ENCODE results near the gene TMEM43.

The TMEM43 gene

DNA sequence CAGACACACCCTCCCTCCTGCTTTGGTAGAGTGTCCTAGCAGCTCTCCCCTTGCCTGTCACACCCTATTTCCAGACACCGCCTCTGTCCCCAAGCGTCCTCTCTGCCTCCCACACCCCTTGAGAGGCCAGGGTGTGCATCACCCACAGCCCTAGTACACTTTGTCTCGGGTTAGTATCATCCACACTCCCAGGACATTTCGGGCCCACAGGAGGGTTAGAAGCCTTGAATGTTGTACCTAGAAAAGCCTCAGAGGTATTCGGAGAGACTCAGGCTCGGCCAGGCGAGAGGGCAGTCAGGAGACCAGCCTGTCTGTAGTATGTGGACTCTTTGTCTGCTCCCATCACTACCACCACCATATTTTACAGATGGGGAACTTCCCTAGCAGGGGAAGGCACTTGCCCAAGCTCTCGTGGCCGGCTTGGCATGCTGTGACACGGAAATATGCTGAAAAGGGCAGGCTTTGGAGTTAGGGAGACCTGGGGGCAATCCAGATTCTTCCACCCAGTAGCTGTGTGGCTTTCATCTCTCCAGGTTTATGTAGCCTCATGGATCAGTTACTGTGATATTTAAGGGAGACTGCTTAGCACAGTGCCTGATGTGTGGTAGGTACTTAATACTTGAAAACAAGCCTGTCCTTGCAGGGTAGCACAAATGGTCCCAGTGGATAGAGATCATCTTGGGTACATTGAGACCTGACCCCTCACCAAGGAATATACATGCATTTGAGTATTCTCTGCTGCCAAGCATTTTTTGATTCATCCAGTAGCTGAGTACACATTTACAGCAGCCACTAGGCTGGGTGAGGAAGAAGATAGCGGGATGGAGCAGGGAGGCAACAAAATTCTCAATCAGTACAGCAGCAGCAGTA is 1.4 kb downstream of the TMEM43 start:
- Histone ChIP-seq H3K9ac (peak overlapping the region; percentile 88 to 99 (median 95)), H3K4me3 (peak overlapping the region; percentile 82 to 99 (median 87)), H3K27me3 (no peaks in the 10 kb centered on the region), H4K20me1 (peaks cover 29 to 59% (median 52%) of the 10 kb centered on the region in 11 experiments; a peak in 21 of 22 replicates), H3K27ac (peak overlapping the region; percentile 23 to 99 (median 96); a peak in 19 of 22 replicates), H3K4me1 (peaks cover 30 to 46% (median 41%) of the 10 kb centered on the region in 10 experiments), H3K36me3 (peaks cover 49 to 67% (median 60%) of the 10 kb centered on the region in 11 experiments), H3K9me3 (replicated peaks in 1 of 11) (peaks cover 0 to 5% (median 0%) of the 10 kb centered on the region in 11 experiments; a peak in 2 of 22 replicates), H3K4me2 (peak overlapping the region; percentile 87 to 98 (median 96))
- no peak for TF ChIP-seq Cebpa-rat (IDR thresholded peaks at IDR 0.05)

DNA sequence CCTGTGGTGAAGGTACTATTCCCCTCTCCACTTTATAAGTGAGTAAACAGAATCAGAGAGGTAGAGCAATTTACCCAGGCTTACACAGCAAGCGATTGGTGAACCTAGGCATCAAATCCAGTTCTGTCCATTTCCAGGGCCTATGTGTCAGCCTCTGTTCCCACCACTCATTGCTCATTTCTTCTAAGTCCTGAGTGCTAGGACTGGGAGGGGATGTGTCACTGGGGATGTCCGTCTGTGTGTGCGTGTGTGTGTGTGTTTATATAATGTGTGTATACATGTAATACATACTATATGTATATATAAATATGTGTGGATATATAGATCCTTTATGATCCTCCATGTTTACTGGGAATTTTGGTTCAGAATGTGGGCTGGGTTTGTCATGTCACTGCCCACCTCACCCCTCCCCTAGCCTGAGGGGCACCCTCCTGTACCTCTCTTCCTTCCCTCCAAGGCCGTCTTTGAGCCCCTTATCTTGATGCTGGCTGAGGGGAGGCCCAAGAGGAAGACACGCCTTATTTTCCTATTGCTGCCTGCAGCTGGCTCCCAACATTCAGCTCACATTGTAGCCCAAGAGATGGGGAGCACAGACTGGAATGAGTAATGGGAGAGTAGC is 2.1 kb downstream of the TMEM43 start:
- no peaks in the 10 kb centered on the region for H3K27me3 ChIP-seq
- peaks cover 30 to 46% (median 41%) of the 10 kb centered on the region in 10 experiments for H3K4me1 ChIP-seq
- peak overlapping the region in 6 of 10 experiments; percentile 85 to 99 (median 90); a peak in 6 of 20 replicates for H3K4me3 ChIP-seq
- peaks cover 0 to 5% (median 0%) of the 10 kb centered on the region in 11 experiments; a peak in 2 of 22 replicates for H3K9me3 ChIP-seq (replicated peaks in 1 of 11)
- 0 out of 22 replicates have a peak overlapping the region, but pooled peaks of 2 of the 11 experiments have one; percentile 96 to 98 for H3K27ac ChIP-seq
- TF ChIP-seq Cebpa-rat (IDR thresholded peaks at IDR 0.05) = no peak
- H3K36me3 ChIP-seq = peaks cover 49 to 67% (median 60%) of the 10 kb centered on the region in 11 experiments
- peak overlapping the region; percentile 87 to 98 (median 96) for H3K4me2 ChIP-seq
- peaks cover 29 to 67% (median 57%) of the 10 kb centered on the region in 11 experiments; a peak in 21 of 22 replicates for H4K20me1 ChIP-seq
- peak overlapping the region in 10 of 11 experiments; percentile 88 to 99 (median 96); a peak in 15 of 22 replicates for H3K9ac ChIP-seq

DNA sequence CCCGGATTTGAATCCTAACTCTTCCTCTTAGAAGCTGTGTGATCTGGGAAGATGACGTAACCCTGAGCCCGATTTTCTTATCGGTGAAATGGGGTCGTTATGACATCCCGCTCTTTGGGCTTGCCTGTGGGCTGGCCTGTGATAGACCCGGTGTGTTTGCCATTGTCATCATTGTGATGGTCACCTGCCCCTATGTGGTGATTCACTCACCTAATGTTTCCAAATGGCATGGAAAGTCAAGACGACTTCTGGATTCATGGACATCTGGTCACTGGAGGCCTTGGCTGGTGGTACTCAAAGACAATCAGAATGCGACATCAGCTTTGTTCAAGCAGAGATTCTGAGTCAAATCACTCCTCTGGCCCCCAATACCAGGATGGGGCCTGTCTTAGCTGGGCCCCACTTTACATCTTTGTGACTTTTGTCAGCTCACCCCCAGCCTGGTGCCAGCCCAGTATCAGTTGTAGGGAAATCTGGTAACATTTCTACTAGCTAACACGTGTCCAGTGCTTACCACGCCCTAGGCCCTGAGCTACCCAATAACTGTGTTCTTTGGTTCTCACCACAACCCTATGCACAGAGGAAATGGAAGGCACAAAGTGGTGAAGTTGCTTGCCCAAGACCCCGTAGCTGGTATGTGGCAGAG is 2.8 kb downstream of the TMEM43 start:
- Histone ChIP-seq H3K4me3 (no peak overlapping the region), H3K27me3 (no peaks in the 10 kb centered on the region), H3K9me3 (replicated peaks in 1 of 11) (peaks cover 0 to 5% (median 0%) of the 10 kb centered on the region in 11 experiments; a peak in 2 of 22 replicates), H3K4me1 (peaks cover 27 to 41% (median 38%) of the 10 kb centered on the region in 10 experiments), H3K9ac (peak overlapping the region in 1 of 11 experiments; percentile 11; a peak in 2 of 22 replicates), H4K20me1 (peaks cover 29 to 73% (median 61%) of the 10 kb centered on the region in 11 experiments; a peak in 21 of 22 replicates), H3K36me3 (peaks cover 55 to 67% (median 60%) of the 10 kb centered on the region in 11 experiments), H3K4me2 (peak overlapping the region in 7 of 11 experiments; percentile 87 to 98 (median 95); a peak in 14 of 22 replicates), H3K27ac (no peak overlapping the region; a peak in 1 of 22 replicates)
- TF ChIP-seq Cebpa-rat (IDR thresholded peaks at IDR 0.05) = no peak

DNA sequence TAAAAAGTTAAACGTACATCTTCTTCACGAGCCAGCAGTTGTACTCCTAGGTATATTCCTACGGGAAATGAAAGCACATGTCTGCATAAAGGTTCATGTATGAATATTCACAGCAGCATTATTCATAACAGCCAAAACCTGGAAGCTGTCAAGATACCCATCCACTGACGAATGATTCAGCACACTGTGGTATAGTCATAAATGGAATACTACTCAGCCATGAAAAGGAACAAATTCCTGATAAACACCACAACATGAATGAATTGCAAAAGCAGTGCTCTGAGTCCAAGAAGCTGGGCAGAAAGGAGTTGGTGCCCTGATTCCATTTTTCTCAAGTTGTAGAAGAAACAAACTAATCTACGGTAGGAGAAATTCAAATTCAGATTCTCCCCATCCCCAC is 3.9 kb downstream of the TMEM43 start:
- H3K4me2 ChIP-seq = no peak overlapping the region
- no peak overlapping the region for H3K4me3 ChIP-seq
- no peak for TF ChIP-seq Cebpa-rat (IDR thresholded peaks at IDR 0.05)
- peaks cover 16 to 30% (median 27%) of the 10 kb centered on the region in 10 experiments for H3K4me1 ChIP-seq
- H3K36me3 ChIP-seq = peaks cover 65 to 77% (median 69%) of the 10 kb centered on the region in 11 experiments
- peaks cover 0 to 5% (median 0%) of the 10 kb centered on the region in 11 experiments; a peak in 2 of 22 replicates for H3K9me3 ChIP-seq (replicated peaks in 1 of 11)
- peaks cover 29 to 80% (median 66%) of the 10 kb centered on the region in 11 experiments; a peak in 21 of 22 replicates for H4K20me1 ChIP-seq
- H3K27me3 ChIP-seq = no peaks in the 10 kb centered on the region
- H3K27ac ChIP-seq = no peak overlapping the region
- H3K9ac ChIP-seq = no peak overlapping the region

DNA sequence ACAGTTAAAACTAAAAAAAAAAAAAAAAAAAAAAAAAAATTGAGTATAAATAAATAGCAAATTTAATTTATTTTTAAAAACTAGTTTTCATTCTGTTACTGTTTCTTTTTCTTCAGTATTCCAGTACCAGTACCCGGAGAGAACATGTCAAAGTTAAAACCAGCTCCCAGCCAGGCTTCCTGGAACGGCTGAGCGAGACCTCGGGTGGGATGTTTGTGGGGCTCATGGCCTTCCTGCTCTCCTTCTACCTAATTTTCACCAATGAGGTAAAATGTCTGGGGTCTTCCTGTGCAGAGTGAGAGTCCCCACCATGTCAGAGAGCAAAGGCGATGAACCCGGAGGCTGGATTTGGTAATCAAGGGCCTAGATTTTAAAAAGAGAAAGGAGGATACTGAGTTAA is 4.4 kb downstream of the TMEM43 start:
- H3K4me2 ChIP-seq = no peak overlapping the region
- H4K20me1 ChIP-seq = peaks cover 29 to 85% (median 69%) of the 10 kb centered on the region in 11 experiments; a peak in 21 of 22 replicates
- peaks cover 13 to 28% (median 26%) of the 10 kb centered on the region in 10 experiments for H3K4me1 ChIP-seq
- H3K4me3 ChIP-seq = no peak overlapping the region
- H3K27me3 ChIP-seq = no peaks in the 10 kb centered on the region
- no peak for TF ChIP-seq Cebpa-rat (IDR thresholded peaks at IDR 0.05)
- H3K36me3 ChIP-seq = peaks cover 71 to 83% (median 75%) of the 10 kb centered on the region in 11 experiments
- H3K27ac ChIP-seq = no peak overlapping the region
- H3K9me3 ChIP-seq (replicated peaks in 1 of 11) = peaks cover 0 to 5% (median 0%) of the 10 kb centered on the region in 11 experiments; a peak in 2 of 22 replicates
- no peak overlapping the region for H3K9ac ChIP-seq

DNA sequence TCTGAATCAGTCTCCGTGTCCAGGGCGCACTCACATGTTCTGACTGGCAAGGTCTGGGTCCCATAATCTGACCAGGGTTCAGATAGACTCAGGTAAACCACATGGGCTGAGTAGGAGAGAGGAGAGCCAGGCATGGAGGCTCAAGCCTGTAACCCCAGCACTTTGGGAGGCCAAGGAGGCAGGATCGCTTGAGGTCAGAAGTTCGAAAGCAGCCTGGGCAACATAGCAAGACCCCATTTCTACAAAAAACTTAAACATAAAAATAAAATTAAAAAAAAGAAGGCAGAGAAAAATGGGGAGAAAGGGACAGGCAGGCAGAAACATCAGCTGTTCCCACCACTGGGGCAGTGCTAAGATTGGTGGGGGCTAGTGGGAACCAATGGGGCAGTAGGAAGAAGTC is 5.4 kb downstream of the TMEM43 start:
- Histone ChIP-seq H3K9me3 (replicated peaks in 1 of 11) (peaks cover 0 to 5% (median 0%) of the 10 kb centered on the region in 11 experiments; a peak in 2 of 22 replicates), H3K27ac (no peak overlapping the region), H3K27me3 (no peaks in the 10 kb centered on the region), H3K9ac (no peak overlapping the region; a peak in 1 of 22 replicates), H3K4me3 (no peak overlapping the region), H3K4me1 (peaks cover 13 to 28% (median 26%) of the 10 kb centered on the region in 10 experiments), H3K4me2 (no peak overlapping the region), H3K36me3 (peaks cover 80 to 92% (median 84%) of the 10 kb centered on the region in 11 experiments), H4K20me1 (peaks cover 29 to 94% (median 74%) of the 10 kb centered on the region in 11 experiments; a peak in 21 of 22 replicates)
- TF ChIP-seq Cebpa-rat (IDR thresholded peaks at IDR 0.05) = no peak

DNA sequence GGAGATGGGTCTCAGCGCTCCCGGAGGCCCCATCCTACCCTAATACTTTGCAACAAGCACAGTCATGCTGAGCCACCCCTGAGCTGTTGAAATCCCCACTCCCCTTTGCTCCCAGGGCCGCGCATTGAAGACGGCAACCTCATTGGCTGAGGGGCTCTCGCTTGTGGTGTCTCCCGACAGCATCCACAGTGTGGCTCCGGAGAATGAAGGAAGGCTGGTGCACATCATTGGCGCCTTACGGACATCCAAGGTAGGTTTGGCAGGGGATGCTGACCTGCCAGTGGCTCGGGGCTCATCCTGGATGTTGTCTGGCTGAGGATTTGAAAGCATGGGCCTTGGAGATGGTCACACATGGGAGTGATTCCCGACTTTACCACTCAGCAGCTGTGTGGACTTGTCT is 5.9 kb downstream of the TMEM43 start:
- TF ChIP-seq Cebpa-rat (IDR thresholded peaks at IDR 0.05) = no peak
- H3K4me1 ChIP-seq = peaks cover 12 to 28% (median 26%) of the 10 kb centered on the region in 10 experiments
- H3K27ac ChIP-seq = no peak overlapping the region
- peaks cover 0 to 5% (median 0%) of the 10 kb centered on the region in 11 experiments; a peak in 2 of 22 replicates for H3K9me3 ChIP-seq (replicated peaks in 1 of 11)
- H3K27me3 ChIP-seq = no peaks in the 10 kb centered on the region
- no peak overlapping the region for H3K4me3 ChIP-seq
- no peak overlapping the region for H3K9ac ChIP-seq
- H4K20me1 ChIP-seq = peaks cover 29 to 95% (median 70%) of the 10 kb centered on the region in 11 experiments; a peak in 21 of 22 replicates
- peaks cover 85 to 97% (median 89%) of the 10 kb centered on the region in 11 experiments for H3K36me3 ChIP-seq
- no peak overlapping the region for H3K4me2 ChIP-seq

DNA sequence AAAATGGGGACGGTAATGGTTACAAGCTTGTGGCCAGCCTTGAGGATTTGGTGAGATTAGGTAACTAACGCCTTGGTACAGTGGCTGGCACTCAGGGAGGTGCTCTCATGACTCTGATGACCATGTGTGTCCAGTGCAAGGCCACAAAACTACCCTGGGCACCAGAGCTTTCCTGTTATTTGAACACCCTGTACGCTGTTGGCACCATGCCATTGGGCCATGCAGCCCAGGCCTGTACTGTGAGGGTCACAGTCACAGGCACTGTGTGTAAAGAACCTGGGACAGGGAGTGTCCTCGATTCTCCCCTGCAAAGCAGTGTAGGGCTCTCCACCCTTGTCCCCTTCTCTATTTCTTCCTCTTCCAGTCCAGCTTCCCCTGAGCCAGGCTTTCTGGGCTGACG is 6.3 kb downstream of the TMEM43 start:
- Histone ChIP-seq H3K9me3 (replicated peaks in 1 of 11) (peaks cover 0 to 5% (median 0%) of the 10 kb centered on the region in 11 experiments; a peak in 2 of 22 replicates), H3K9ac (0 out of 22 replicates have a peak overlapping the region, but pooled peaks of 1 of the 11 experiments have one; percentile 26), H3K36me3 (peaks cover 90 to 100% (median 93%) of the 10 kb centered on the region in 11 experiments), H3K4me1 (peaks cover 8 to 23% (median 22%) of the 10 kb centered on the region in 10 experiments), H3K4me2 (no peak overlapping the region), H3K4me3 (no peak overlapping the region), H4K20me1 (peaks cover 24 to 92% (median 66%) of the 10 kb centered on the region in 11 experiments; a peak in 21 of 22 replicates), H3K27me3 (no peaks in the 10 kb centered on the region), H3K27ac (no peak overlapping the region)
- TF ChIP-seq Cebpa-rat (IDR thresholded peaks at IDR 0.05) = no peak

Data from BLaER1 treated with 17β-estradiol and CSF1 and Interleukin-3, amounts not matched to agents 10 nM and 100 nM (cell line).